Stomach (tissue), 4 donors: ENCODE data around the gene PODXL2.

Source experiments
- CTCF ChIP-seq, 7 experiments: fragments of 450-650 bp in 4 of 7; fragments of 200-600 bp in 3 of 7; sonication (generic) in 3 of 7; IDR thresholded peaks; one replicate each; pipeline ENCODE4 v1.5.1; 2016 to 2019; ENCODE audit warnings: antibody characterized with exemption in 7 of 7, control low read depth in 2 of 7, mild to moderate bottlenecking in 1 of 7
- EP300 ChIP-seq: sonication (generic); formaldehyde crosslinking; IDR thresholded peaks from one replicate; pipeline ENCODE4 v1.6.1; 2017; ENCODE audit warnings: antibody characterized with exemption
- POLR2A ChIP-seq, 4 donors: fragments of 450-650 bp; IDR thresholded peaks; one replicate each; pipeline ENCODE4 v1.6.1; 2016; ENCODE audit warnings: antibody characterized with exemption in 4 of 4, control low read depth in 2 of 4, mild to moderate bottlenecking in 1 of 4, moderate library complexity in 1 of 4

- no peak for TF ChIP-seq EP300
- TF ChIP-seq CTCF (IDR thresholded peaks at IDR 0.05), result no peak
- TF ChIP-seq POLR2A (IDR thresholded peaks at IDR 0.05), result no peak
Measured at GRCh38 chr3:127716384-127716783, 87.4 kb downstream of the PODXL2 start.
